ENCODE measurements around the gene HOXC4. TPM values are rescaled to one million over a fixed set of nuclear protein-coding genes. Genes with fewer than 3 reads are reported as not detected.

The HOXC4 gene
- not detected in 2 replicates for total RNA-seq (2014; rRNA removed; shearing (Covaris generic))

DNA sequence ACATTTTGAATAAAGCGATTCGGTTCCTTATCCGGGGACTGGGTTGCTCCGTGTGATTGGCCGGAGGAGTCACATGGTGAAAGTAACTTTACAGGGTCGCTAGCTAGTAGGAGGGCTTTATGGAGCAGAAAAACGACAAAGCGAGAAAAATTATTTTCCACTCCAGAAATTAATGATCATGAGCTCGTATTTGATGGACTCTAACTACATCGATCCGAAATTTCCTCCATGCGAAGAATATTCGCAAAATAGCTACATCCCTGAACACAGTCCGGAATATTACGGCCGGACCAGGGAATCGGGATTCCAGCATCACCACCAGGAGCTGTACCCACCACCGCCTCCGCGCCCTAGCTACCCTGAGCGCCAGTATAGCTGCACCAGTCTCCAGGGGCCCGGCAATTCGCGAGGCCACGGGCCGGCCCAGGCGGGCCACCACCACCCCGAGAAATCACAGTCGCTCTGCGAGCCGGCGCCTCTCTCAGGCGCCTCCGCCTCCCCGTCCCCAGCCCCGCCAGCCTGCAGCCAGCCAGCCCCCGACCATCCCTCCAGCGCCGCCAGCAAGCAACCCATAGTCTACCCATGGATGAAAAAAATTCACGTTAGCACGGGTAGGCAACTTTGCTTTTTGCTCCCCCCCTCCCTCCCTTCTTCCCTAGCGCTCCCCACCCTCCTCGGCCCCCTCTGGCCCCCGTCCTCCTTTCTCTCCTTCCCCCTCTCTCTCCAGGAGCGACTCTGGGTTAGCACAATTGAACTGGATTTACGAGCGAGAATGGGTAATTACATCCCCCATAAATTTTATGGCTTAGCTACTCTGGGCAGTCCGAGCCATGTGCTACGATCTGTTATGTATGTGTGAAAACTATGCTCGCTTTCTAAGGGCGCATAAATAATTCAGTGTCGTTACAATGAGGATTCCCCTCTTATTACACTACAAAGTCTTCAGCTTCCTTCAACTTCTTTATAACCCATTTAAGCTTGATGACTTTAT is at the start of gene HOXC4:
Gene HOXC4, plus strand, starts transcription at position 85 of the 991 bp plus-strand sequence. Its CDS starts 88 bp downstream, at position 173.
- no peak for DNase-seq (ENCODE audit: low spot score)

DNA sequence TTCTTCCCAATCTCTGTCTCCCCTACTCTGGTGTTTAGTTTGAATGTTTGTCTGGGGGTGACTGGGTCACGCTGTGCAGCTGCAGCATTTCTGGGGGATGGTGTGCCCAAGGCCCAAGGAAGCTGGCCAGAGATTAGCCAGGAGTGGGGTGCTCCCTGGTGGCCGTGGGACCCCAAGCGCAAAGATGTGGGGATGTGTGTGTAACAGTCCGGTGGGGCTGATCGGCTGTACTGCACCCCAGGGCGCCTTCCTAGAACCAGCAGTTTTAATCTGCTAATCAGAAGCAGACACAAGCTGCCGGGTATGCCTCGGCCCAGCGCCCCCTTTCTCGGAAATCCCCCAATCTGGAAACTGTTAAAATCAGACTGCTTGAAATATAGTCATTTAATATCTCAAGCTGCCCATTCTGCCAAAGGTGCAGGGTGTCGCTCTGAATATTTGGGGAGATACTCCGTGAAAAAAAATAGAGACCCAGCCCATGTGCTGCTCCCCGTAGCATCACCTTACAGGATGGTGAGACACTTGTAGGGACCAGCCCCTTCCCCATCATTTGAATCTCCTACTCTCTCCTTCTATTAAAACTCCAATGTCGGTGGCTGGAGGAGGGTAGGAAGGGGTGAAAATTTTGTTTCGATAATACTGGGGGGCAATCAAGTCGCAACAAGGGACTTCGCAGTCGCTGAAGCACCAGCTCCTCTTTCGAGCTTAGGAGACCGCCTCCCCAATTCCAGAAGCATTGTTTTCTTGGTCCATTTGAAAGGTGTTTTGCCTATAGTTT is 49.4 kb upstream of the HOXC4 start:
- no peak for DNase-seq (ENCODE audit: low spot score)

DNA sequence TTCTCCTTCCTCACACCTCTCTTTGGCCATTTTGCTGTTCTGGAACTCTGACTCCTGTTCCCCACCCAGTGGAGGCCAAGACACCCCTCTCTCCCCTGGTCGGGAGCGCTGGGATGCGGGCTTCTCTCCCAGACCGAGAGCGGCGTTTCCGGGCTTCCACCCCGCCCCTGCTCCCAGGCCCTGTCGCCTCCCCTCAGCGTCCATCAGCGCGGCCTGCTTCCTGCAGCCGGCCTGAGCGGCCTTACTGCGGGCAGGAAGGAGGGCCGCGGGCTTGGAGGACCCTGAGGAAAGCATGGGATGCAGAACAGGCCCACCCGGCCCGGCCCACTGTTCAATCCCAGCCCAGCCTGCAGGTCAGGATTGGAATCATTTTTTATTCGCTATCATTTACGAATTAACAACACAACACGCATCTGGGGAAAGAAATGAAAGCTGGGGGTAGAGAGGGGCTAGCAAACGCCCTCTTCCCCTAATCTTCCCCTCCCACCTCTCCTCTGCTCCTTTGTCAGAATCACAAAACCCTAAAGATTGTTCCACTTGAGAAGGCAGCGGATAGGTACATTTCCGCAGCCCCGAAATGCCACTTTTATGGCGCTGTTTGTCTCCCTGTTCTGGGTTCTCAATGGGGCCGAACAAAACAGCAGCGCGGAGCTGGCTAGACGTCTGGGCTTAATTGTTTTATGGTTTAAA is 48.6 kb upstream of the HOXC4 start:
- DNase-seq (ENCODE audit: low spot score): no peak

DNA sequence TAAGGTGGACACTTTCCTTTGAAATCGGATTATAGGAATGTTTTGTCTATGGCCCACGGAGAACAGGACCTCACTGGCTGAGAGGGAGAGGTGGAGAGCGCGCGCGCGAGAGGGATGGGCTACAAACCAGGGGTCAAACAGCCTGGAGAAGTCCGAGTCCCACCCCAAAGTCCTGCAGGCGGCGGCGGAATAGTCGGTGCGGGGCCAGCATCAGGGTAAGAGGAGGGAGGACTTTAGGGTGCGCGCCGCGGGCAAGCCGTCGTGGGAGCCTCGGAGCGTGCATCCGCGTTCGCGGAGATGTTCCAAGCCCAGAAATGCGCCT is 48.1 kb upstream of the HOXC4 start:
- no peak for DNase-seq (ENCODE audit: low spot score)

DNA sequence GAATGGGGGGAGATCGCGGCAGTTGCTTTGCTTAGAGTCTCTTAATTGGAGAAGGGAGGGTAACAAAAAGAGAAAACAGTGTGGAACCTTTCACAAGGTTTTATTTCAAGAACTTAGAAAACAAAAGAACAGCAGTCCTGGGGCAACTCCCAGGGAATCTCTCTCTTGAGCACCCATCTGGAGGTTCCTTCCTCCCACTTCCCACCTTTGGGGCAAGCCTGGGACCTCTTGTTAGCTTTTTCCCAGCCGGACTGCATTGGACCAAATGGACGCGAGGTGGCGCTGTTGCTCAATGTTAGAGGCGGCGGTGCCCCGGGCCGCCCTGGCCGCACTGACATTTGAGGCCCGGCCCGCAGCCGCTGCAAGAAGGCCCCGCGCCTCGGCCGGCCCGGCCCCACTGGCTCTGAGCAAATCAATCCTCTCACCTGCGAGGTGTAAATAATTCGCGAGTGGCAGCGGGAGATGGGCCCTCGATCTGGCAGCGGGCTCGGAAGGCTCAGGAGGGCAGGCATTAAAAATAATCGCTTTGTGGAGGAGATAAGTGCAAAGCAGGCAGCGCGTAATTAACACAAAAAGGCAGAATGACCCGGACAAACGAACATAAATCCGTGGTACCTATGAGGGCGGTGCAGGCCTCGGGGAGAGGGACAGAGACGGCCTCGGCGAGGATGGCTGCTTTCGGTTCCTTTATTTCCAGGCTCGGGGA is 47.6 kb upstream of the HOXC4 start:
- DNase-seq (ENCODE audit: low spot score): peak; percentile 62

DNA sequence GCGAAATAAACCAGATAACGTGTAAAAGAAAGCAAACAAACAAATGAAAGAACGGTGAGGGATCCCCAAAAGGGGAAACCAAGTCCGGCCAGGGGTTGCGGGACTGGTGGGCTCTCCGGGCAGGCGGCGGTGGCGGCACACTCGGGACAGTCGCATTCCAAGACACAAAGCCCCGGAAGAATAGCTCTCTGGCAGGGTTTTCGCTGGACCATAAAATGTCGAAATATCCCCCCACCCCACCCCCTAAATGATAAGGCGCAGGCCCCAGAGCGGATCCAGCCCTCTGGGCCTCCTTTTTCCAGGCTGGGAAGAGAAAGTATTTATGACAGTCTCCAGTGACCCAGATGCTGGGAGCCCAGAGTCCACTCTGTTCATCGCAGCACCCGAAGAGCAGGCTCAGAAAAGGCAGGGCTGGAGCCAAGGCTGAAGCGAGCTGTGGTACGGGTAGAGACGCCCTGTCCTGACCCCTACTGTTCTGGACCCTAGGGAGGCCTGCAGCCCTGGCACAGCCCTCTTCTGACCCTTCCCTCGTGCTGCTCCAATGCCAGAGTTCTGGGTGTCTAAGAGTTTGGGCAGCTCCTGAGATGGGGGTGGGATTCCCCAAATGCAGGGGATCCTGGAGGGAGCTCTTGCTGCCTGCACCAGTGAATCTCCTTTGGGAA is 46.9 kb upstream of the HOXC4 start:
- no peak for DNase-seq (ENCODE audit: low spot score)

DNA sequence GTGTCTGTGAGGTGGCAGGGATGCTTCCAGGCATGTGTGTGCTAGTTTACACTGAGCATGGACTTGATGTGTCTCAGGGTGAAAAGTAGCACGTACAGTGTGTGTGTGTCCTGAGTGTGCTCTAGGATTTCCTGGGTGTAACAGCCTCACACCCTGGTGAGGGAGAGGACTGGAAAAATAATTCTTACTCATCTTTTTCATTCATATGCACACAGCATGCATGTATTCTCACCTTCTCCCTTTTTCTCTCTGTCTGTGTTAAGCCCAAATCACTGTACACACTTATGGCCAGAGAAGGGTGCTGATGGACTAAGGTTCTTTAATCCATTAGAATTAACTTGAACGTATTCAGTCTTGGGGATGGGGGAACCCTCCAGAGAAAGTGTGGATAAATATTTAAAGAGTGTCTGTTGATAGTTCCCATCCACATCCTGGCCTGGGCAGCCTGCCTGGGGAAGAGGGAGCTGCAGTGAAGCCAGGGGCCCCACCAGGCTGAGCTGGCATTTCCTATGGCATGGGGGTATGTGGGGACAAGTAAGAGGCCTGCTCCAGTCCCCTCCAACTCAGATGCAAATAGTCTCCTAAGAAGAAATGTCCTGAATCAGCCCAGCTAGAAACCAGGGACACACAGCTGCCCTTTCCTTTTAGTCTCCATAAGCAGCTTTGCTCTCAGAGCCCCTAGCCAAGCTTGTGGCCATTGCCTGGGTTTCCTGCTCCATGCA is 45.9 kb upstream of the HOXC4 start:
- DNase-seq (ENCODE audit: low spot score): no peak

DNA sequence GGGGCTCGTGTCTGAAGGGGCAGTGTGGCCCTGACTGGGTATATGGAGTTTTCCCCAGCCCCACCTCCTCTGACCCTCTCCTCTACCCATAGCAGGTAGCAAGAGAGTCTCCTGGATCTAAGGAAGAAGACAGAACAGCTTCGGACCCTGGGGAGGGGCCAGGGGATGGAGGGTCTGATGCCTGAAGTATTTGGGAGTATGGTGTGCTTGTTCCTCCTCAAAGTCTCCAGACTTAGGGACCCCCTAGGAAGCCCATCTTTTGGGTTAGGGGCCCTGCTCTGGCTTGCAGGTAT is 45.4 kb upstream of the HOXC4 start:
- DNase-seq (ENCODE audit: low spot score): no peak

DNA sequence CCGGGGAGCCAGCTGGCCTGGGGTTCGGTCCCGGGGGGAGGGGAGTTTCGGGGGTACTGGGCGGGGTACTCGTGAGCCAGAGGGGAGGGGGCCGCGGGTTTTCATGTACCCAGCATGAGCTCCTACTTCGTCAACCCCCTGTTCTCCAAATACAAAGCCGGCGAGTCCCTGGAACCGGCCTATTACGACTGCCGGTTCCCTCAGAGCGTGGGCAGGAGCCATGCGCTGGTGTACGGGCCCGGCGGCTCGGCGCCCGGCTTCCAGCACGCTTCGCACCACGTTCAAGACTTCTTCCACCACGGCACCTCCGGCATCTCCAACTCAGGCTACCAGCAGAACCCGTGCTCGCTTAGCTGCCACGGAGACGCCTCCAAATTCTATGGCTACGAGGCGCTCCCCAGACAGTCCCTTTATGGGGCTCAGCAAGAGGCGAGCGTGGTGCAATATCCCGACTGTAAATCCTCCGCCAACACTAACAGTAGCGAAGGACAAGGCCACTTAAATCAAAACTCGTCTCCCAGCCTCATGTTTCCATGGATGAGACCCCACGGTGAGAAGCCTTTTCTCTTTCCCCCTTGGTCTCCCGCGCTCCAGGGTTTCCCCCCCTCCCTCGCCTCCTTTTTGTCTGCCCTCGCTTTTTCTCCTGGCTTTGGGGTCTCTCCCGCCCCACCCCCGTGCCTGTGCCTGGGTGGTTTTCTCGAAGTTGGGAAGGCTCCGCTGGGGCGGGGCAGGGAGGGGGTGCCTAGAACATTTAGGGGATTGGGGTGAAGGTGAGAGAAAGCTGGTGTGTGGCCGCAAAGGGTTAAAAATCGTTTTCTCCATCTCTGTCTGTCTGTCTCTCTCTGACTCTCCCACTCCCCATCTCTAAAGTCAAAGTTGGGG is 44.2 kb upstream of the HOXC4 start:
- DNase-seq (ENCODE audit: low spot score): no peak

DNA sequence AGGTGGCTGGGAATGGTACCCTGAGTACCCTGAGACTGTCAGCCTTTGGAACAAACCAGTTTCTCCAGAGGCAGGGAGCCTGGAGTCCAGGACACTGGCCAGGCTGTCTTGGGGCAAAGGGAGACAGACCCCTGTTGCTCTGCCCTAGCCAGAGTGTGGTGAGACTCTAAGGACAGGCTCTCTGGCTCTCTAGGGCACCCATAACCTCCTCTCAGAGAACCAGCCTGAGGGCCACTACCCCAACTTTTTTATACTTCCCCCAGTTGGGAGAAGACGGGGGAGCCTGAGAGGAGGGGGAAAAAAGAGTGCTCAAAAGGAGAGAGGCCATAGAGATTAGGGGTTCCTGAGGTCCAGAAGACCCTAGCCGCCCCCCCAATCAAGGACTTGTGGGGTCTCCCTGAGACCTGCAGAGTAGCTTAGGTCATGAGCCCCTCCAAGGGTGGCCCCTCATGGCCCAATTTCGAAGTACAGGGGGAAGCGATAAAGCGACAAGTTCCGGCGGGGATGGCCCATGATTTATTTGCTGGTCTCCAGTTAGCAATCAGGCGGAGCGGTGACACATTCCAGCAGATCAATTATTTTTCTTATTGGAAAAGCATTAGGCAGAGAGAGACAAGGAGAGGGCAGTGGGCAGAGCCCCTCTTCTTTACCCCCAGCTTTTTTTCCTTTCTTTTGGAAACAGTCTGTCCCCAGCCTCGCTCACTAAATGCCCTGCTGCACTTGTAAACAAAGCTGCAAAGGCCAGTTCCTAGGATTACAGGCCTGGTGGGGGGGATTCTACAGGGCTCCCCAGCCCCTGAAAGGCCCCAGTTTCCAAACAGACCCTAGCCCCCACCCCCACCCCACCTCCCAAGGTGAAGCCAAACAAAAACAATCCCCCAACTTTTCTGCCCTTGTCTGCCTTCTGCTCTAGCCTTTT is 43.3 kb upstream of the HOXC4 start:
- DNase-seq (ENCODE audit: low spot score): no peak

DNA sequence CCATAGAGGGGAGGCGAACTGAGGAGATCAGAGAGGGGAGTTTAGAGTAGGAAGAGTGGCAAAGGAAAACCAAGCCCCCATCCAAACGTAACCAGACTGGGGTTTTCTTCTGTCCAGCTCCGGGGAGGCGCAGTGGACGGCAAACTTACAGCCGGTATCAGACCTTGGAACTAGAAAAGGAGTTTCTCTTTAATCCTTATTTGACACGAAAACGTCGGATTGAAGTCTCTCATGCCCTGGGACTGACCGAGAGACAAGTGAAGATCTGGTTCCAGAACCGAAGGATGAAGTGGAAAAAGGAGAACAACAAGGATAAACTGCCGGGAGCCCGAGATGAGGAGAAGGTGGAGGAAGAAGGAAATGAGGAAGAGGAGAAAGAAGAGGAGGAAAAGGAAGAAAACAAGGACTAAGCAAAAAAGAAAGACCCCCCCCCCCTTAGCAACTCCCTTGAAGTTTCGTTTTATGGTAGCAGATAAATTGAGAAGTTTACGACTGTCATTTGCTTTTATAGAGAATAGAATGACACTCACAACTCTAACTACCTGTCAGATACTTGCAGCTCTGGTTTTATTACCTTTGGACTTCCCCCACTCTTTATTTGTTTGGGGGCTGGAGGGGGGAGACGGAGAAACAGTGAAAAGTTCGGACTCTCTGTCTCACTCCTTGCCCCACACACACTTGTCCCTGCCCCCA is 42.5 kb upstream of the HOXC4 start:
- DNase-seq (ENCODE audit: low spot score): no peak

DNA sequence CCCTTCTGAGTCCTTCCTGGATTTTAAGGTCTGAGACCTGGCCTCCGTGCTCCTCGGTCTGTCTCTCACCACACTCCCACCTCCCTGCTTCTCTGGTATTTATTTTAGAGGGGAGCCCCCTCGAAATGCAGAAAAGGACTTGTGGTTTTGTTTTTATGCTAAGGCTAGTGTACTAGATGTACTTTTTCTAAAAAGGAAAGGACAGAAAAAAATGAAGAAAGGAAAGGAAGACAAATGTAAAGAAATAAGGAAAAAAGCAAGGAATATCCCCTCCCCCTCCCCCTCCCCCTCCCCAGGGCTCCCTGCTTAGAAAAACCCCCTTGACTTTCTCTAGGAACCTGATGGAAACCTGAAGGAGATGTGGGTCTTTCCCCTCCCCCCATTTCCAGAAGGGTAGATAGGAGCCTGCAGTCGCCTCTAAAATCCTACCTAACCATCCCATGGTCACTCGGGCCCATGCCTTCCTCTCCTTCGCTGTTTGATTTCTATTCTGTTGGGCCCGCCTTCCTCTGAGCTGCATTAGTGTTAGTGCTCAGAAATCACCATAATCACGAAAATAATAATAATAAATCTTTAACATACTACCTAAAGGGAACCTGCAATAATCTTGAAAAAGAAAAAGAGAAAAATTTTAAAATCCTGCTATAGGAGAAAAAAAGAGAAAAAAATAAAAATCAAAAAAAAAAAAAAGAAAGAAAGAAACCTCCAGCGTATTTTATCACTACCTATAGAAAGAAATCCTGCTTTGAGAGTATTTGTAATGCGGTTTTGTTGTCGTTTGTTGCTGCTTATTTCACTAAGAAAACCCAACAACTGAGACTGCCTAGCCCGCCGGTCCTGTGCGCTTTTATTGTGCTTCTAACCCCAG is 41.7 kb upstream of the HOXC4 start:
- DNase-seq (ENCODE audit: low spot score): no peak

DNA sequence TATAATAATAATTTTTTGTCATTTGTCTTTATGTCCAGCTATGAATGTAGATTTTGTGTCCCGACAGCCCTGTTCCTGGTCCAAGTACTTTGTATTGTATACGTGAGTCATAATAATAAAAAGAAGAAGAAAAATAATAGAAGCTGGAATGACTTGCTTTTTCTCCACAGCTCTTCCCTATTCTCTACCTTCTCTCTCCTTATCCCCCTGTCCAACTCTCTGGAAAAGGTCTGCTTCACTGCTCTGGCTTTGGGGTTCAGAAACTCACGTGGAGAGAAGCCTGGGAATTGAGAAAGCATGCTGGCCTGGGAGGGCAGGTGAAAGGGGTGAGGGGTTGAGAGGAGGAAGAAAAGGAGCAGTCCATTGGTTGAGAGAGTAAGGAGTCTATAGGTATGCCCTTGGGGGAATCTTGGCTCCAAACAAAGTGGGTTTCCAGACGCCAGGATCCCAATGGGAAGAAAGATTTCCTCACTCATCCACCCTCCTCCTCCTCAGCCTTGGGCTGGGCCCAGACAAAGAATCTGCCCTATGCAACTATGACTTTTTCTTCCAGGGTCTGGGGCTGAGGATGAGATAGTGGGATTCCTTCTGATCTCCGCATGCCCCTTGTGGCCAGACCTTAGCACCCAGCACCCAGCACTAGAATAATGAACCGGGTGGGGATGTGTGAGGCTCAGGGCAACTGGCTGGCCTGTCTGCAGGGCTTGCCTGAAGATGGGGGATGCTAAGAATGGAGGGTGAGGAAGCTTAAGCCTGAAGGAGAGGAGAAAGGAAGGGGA is 40.8 kb upstream of the HOXC4 start:
- DNase-seq (ENCODE audit: low spot score): no peak

DNA sequence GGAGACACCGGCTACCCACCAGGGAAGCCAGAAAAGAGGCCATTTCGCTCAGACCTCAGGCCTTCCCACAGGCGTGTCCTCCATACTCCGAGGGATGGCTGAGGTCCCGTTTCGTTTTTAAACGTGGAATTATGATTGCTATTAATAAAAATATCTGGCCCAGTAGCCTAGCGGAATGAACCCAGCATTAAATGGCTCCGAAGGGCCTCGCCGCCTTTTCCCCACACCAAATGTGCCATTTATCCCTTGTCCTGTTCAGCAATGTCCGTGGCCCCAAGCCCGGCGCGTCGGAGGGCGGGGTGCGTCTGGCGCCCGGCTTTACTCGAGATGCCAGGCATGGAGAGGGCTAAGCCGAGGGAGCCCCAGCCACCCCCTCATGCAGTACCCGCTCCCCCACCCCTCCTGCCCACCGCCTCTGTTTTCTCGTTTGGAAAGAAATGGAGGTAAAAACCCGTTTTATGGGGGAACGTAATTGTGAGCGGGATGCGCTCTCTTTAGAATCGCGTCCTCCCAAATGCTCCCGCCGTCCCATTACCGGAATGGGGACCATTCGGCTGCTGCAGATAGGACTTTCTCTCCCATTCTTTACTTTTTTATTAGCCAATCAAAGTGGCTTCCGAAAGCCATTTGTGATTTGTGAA is 39.1 kb upstream of the HOXC4 start:
- no peak for DNase-seq (ENCODE audit: low spot score)
